ENCODE results near the gene PRDM1.

DNA sequence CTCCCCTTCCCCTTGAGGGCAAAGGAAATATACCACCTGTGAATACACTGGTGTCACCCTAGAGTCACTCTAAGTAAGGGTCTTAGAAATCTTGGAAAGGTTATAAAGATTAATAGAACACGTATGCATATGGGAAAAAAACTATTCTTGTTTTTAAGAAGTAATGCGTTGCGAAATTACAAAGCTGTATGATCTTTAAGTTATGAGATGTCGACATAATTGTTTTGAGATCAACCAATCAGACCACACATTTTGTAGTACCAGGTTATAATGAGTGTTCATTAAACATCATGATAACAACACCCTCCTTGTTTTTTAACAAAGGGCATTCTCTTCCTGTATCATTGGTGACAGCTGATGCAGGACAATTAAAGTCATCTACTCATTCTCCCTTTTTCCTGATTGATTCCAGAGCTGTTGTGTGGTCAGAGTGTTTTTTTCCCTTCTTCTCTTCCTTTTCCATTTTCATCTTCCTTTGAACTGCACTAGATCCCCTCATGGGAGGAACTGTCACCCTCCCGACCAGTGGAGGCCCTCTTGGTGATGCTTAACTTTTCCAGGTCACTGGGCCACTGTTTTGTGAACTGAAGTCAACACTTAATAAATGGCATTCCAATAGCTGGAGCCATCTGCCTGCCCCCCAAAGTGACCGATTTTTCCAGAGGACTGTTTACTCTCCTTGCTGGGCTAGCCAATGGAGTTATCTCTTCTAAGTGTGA is 37.0 kb downstream of the PRDM1 start:
- TF ChIP-seq CTCF (IDR thresholded peaks at IDR 0.05) (no peak), POLR2A (IDR thresholded peaks at IDR 0.05) (no peak)

Data from body of pancreas (tissue), 4 donors.